ENCODE data around the gene CCDC78.

CCDC78 gene

GRCh38 chr16:766820-767640 lies 40.8 kb upstream of the CCDC78 start:
- no peak for DNase-seq (ENCODE audit: low spot score)
- Histone ChIP-seq H3K36me3 (ENCODE audit: low read depth) (no peaks in the 10 kb centered on the region), H3K9me3 (ENCODE audit: severe bottlenecking) (no peaks in the 10 kb centered on the region), H3K27me3 (ENCODE audit: insufficient read depth, poor library complexity, severe bottlenecking) (no peaks in the 10 kb centered on the region), H3K4me3 (ENCODE audit: severe bottlenecking) (no peak overlapping the region), H3K4me1 (ENCODE audit: insufficient read depth, poor library complexity, severe bottlenecking) (no peaks in the 10 kb centered on the region), H3K27ac (ENCODE audit: poor library complexity, severe bottlenecking) (no peak overlapping the region)
- ATAC-seq (ENCODE audit: low read depth): no peak
- no peak for TF ChIP-seq CTCF (IDR thresholded peaks at IDR 0.05; ENCODE audit: poor library complexity, severe bottlenecking)

- Histone ChIP-seq H3K4me3 (ENCODE audit: severe bottlenecking) (no peak overlapping the region), H3K9me3 (ENCODE audit: severe bottlenecking) (no peaks in the 10 kb centered on the region), H3K36me3 (ENCODE audit: low read depth) (no peaks in the 10 kb centered on the region), H3K27ac (ENCODE audit: poor library complexity, severe bottlenecking) (no peak overlapping the region), H3K27me3 (ENCODE audit: insufficient read depth, poor library complexity, severe bottlenecking) (no peaks in the 10 kb centered on the region), H3K4me1 (ENCODE audit: insufficient read depth, poor library complexity, severe bottlenecking) (peaks cover 3% of the 10 kb centered on the region)
- DNase-seq (ENCODE audit: low spot score) (no peak), ATAC-seq (ENCODE audit: low read depth) (no peak)
- TF ChIP-seq CTCF (IDR thresholded peaks at IDR 0.05; ENCODE audit: poor library complexity, severe bottlenecking): no peak
Measured at GRCh38 chr16:766008-766819, 40.0 kb upstream of the CCDC78 start.

GRCh38 chr16:765488-765865 lies 39.2 kb upstream of the CCDC78 start:
- ATAC-seq (ENCODE audit: low read depth): no peak
- no peaks in the 10 kb centered on the region for H3K9me3 ChIP-seq (ENCODE audit: severe bottlenecking)
- H3K4me1 ChIP-seq (ENCODE audit: insufficient read depth, poor library complexity, severe bottlenecking): peaks cover 9% of the 10 kb centered on the region
- H3K27ac ChIP-seq (ENCODE audit: poor library complexity, severe bottlenecking): no peak overlapping the region
- TF ChIP-seq CTCF (IDR thresholded peaks at IDR 0.05; ENCODE audit: poor library complexity, severe bottlenecking): no peak
- no peak overlapping the region for H3K4me3 ChIP-seq (ENCODE audit: severe bottlenecking)
- DNase-seq (ENCODE audit: low spot score): peak; percentile 68
- no peaks in the 10 kb centered on the region for H3K36me3 ChIP-seq (ENCODE audit: low read depth)
- H3K27me3 ChIP-seq (ENCODE audit: insufficient read depth, poor library complexity, severe bottlenecking): no peaks in the 10 kb centered on the region

- TF ChIP-seq CTCF (IDR thresholded peaks at IDR 0.05; ENCODE audit: poor library complexity, severe bottlenecking): no peak
Measured at GRCh38 chr16:764848-765487, 38.7 kb upstream of the CCDC78 start.

More at GRCh38 chr16:764848-765487, 38.7 kb upstream of the CCDC78 start:
- peak; percentile 63 for DNase-seq (ENCODE audit: low spot score)
- H3K4me3 ChIP-seq (ENCODE audit: severe bottlenecking): no peak overlapping the region
- H3K27me3 ChIP-seq (ENCODE audit: insufficient read depth, poor library complexity, severe bottlenecking): no peaks in the 10 kb centered on the region
- H3K27ac ChIP-seq (ENCODE audit: poor library complexity, severe bottlenecking): no peak overlapping the region
- H3K4me1 ChIP-seq (ENCODE audit: insufficient read depth, poor library complexity, severe bottlenecking): peaks cover 14% of the 10 kb centered on the region
- H3K36me3 ChIP-seq (ENCODE audit: low read depth): no peaks in the 10 kb centered on the region
- ATAC-seq (ENCODE audit: low read depth): no peak
- no peaks in the 10 kb centered on the region for H3K9me3 ChIP-seq (ENCODE audit: severe bottlenecking)

Data from RWPE2 (cell line).